Measurements from ENCODE around the gene KRTAP5-8. TPM values are rescaled to one million over a fixed set of nuclear protein-coding genes. Genes with fewer than 3 reads are reported as not detected.

Gene KRTAP5-8
- not detected in 2 replicates for total RNA-seq

DNA sequence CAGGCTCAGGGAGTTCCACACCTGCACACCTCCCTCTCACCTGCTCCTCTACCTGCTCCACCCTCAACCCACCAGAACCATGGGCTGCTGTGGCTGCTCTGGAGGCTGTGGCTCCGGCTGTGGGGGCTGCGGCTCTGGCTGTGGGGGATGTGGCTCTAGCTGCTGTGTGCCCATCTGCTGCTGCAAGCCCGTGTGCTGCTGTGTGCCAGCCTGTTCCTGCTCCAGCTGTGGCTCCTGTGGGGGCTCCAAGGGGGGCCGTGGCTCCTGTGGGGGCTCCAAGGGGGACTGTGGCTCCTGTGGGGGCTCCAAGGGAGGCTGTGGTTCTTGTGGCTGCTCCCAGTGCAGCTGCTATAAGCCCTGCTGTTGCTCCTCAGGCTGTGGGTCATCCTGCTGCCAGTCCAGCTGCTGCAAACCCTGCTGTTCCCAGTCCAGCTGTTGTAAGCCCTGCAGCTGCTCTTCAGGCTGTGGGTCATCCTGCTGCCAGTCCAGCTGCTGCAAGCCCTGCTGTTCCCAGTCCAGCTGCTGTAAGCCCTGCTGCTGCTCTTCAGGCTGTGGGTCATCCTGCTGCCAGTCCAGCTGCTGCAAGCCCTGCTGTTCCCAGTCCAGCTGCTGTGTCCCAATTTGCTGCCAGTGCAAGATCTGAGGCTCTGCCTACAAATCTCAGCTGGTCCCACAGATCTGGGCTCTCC lies at the start of gene KRTAP5-8:
Gene KRTAP5-8, plus strand, starts transcription at position 49 of the 689 bp plus-strand sequence. Its CDS starts 31 bp downstream, at position 80.

GRCh38 chr11:71526796-71527575 lies 10.8 kb upstream of the KRTAP5-8 start, which contains the start of gene KRTAP5-7:
TSS of gene KRTAP5-7 (plus strand) at chr11:71527267. CDS start at chr11:71527301, 34 bp downstream.

GRCh38 chr11:71548120-71548519 lies 10.3 kb downstream of the KRTAP5-8 start, which contains the start of gene KRTAP5-9:
TSS of gene KRTAP5-9 (plus strand) at chr11:71548420. CDS start at chr11:71548658, 238 bp downstream.

DNA sequence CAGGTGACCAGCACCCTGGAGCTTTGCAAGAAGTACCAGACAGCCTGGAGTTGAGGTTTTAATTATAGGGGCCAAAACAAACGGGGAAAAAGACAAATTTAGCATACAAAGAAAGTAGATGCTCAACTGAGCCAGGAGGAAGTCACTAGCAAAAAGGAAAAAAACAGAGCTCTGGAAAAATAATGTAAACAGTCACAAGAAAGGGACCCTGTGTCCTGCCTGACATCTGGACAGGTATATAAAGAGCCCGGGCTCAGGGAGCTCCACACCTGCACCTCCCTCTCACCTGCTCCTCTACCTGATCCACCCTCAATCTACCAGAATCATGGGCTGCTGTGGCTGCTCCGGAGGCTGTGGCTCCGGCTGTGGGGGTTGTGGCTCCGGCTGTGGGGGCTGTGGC lies 27.4 kb downstream of the KRTAP5-8 start, which contains the start of gene KRTAP5-10:
Gene KRTAP5-10, plus strand, starts transcription at position 301 of the 400 bp plus-strand sequence. Its CDS starts 25 bp downstream, at position 326.

DNA sequence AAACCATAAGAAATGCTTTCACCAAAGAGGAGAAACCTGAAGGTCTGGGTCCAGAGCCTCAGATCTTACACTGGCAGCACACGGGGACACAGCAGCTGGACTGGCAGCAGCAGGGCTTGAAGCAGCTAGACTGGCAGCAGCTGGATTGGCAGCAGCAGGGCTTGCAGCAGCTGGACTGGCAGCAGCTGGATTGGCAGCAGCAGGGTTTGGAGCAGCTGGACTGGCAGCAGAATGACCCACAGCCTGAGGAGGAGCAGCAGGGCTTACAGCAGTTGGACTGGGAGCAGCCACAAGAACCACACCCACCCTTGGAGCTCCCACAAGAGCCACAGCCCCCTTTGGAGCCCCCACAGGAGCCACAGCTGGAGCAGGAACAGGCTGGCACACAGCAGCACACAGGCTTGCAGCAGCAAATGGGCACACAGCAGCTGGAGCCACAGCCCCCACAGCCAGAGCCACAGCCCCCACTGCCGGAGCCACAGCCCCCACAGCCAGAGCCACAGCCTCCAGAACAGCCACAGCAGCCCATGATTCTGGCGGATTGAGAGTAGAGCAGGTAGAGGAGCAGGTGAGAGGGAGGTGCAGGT lies 44.6 kb downstream of the KRTAP5-8 start, which contains the start of gene KRTAP5-11:
Gene KRTAP5-11, minus strand, starts transcription at position 567 of the 587 bp plus-strand sequence. Its CDS starts 38 bp downstream, at position 529.

Other genes starting within 250 kb of the KRTAP5-8 start
- gene DHCR7, start 89.6 kb upstream of the KRTAP5-8 start, total RNA-seq = 55.2 and 95.8 TPM in 2 replicates
- 48.7 and 49.6 TPM in 2 replicates for gene NADSYN1, start 84.8 kb upstream of the KRTAP5-8 start, total RNA-seq
- not detected in 2 replicates for gene KRTAP5-7, start 10.8 kb upstream of the KRTAP5-8 start, total RNA-seq
- not detected in 2 replicates for gene KRTAP5-9, start 10.4 kb downstream of the KRTAP5-8 start, total RNA-seq
- gene KRTAP5-10, start 27.5 kb downstream of the KRTAP5-8 start, total RNA-seq = not detected in 2 replicates
- not detected in 2 replicates for gene KRTAP5-11, start 44.9 kb downstream of the KRTAP5-8 start, total RNA-seq

Measured in pericardium fibroblast (primary cell).